ENCODE measurements around the gene PCDHB4.
A peak's percentile ranks its signal among the peaks of the same experiment; 100 is the strongest.
"Not testable (repeated sequence)": the region's sequence is repeated elsewhere in the genome, so short reads cannot be mapped to it uniquely, and the experiment has no call there.

The PCDHB4 gene

DNA sequence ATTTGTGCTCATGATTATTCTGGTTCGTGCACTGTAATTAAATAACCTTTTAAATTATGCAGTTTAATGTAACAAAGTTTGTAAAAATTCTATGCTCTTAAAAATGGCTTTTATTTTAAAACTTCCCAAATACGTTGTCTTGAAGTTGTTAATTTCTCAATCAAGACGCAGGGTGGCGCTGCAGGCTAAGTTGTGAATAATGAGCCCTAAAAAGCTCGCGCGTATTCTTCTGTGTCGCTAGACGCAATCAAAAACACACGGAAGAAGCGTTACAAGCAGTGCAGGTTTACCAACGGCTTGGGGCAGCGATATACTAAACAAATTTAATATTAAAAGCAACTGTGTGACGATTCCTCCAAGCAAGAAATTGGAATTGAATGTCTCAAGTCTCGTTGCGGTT lies at the start of gene PCDHB4:
PCDHB4 (plus strand) TSS at position 256 of the 400 bp plus-strand sequence. CDS start 181 bp downstream, outside the sequence.
- DNase-seq (ENCODE audit: low read depth), result peak; percentile 7

DNA sequence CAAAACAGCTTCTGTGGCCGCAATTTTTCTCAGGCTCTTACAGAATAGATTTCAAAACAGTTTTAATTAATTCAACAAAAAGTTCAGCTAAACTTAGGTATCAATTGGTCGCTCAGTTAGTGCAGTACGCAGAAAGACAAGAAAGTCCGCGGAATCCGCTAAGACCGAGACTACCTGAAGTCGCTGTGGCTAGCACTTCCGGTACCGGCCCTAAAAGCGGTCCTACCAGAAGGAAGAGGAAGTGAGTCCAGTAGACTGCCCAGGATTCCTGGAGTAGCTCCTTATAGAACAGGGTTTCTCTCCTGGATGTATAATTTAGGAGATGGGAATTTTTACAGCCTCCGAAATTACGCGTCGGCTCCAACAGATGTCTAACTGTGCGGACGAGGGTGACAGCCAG lies 43.8 kb upstream of the PCDHB4 start:
- DNase-seq (ENCODE audit: low read depth), result no peak

GRCh38 chr5:141082228-141082627 lies 39.4 kb upstream of the PCDHB4 start:
- no peak for DNase-seq (ENCODE audit: low read depth)

DNA sequence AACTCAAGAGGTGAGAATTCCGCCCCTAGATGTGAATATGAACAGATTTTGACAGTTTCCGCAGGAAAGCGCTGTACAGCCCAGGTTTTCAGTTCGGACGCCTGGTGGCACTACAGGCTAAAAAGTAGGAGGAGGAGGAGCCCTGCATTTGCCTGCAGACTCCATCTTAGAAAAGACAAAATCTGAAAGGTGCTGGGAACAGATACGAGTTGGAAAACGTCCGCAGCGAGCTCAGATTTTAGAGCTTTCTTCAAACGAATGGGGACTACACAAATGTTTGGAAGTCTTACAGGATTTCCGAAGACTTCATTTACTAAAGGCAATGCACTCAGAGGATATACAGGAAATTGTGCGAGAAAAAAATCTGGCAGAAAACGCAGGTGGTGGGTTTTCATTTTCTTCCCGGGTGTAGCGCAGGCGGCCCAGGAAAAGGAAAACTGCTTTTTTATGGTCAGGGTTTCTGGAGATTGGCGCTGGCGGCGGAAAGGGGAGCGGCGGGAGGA lies 37.1 kb upstream of the PCDHB4 start:
- DNase-seq (ENCODE audit: low read depth), result peak; percentile 40

- DNase-seq (ENCODE audit: low read depth), result peak; percentile 22
Observed at GRCh38 chr5:141094481-141095262, 26.9 kb upstream of the PCDHB4 start, which contains the start of gene PCDHB2. Gene PCDHB2 (plus strand): TSS chr5:141094615. CDS start chr5:141094791, 176 bp downstream.

DNA sequence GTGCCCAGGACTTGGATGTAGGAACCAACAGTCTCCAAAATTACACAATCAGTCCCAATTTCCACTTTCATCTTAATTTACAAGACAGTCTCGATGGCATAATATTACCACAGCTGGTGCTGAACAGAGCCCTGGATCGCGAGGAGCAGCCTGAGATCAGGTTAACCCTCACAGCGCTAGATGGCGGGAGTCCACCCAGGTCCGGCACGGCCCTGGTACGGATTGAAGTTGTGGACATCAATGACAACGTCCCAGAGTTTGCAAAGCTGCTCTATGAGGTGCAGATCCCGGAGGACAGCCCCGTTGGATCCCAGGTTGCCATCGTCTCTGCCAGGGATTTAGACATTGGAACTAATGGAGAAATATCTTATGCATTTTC lies 26.4 kb upstream of the PCDHB4 start:
- DNase-seq (ENCODE audit: low read depth), result no peak

DNA sequence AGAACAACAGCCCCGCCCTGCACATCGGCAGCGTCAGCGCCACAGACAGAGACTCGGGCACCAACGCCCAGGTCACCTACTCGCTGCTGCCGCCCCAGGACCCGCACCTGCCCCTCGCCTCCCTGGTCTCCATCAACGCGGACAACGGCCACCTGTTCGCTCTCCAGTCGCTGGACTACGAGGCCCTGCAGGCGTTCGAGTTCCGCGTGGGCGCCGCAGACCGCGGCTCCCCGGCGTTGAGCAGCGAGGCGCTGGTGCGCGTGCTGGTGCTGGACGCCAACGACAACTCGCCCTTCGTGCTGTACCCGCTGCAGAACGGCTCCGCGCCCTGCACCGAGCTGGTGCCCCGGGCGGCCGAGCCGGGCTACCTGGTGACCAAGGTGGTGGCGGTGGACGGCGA lies 25.4 kb upstream of the PCDHB4 start:
- DNase-seq (ENCODE audit: low read depth), result not testable (repeated sequence)

GRCh38 chr5:141096586-141096985 lies 25.0 kb upstream of the PCDHB4 start:
- DNase-seq (ENCODE audit: low read depth), result not testable (repeated sequence)

GRCh38 chr5:141100243-141100805 lies 21.3 kb upstream of the PCDHB4 start, which contains the start of gene PCDHB3:
Gene PCDHB3 (plus strand): TSS chr5:141100473. CDS start chr5:141100650, 177 bp downstream.
- DNase-seq (ENCODE audit: low read depth), result peak; percentile 23

DNA sequence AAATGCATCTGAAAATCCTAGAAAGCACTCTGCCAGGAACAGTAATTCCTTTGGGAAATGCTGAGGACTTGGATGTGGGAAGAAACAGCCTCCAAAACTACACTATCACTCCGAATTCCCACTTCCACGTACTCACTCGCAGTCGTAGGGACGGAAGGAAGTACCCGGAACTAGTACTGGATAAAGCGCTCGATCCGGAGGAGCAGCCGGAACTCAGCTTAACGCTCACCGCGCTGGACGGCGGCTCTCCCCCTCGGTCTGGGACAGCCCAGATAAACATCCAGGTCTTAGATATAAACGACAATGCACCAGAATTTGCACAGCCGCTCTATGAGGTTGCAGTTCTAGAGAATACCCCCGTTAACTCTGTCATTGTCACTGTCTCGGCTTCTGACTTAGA lies 20.6 kb upstream of the PCDHB4 start:
- DNase-seq (ENCODE audit: low read depth), result no peak

DNA sequence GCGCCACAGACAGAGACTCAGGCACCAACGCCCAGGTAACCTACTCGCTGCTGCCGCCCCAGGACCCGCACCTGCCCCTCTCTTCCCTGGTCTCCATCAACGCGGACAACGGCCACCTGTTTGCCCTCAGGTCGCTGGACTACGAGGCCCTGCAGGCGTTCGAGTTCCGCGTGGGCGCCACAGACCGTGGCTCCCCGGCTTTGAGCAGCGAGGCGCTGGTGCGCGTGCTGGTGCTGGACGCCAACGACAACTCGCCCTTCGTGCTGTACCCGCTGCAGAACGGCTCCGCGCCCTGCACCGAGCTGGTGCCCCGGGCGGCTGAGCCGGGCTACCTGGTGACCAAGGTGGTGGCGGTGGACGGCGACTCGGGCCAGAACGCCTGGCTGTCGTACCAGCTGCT lies 19.5 kb upstream of the PCDHB4 start:
- DNase-seq (ENCODE audit: low read depth), result not testable (repeated sequence)

DNA sequence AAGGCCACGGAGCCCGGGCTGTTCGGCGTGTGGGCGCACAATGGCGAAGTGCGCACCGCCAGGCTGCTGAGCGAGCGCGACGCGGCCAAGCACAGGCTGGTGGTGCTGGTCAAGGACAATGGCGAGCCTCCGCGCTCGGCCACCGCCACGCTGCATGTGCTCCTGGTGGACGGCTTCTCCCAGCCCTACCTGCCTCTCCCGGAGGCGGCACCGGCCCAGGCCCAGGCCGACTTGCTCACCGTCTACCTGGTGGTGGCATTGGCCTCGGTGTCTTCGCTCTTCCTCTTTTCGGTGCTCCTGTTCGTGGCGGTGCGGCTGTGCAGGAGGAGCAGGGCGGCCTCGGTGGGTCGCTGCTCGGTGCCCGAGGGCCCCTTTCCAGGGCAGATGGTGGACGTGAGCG lies 19.1 kb upstream of the PCDHB4 start:
- DNase-seq (ENCODE audit: low read depth), result not testable (repeated sequence)

- DNase-seq (ENCODE audit: low read depth), result no peak
Observed at GRCh38 chr5:141105350-141105749, 16.3 kb upstream of the PCDHB4 start.

GRCh38 chr5:141119250-141119649 lies 2.4 kb upstream of the PCDHB4 start:
- no peak for DNase-seq (ENCODE audit: low read depth)

GRCh38 chr5:141121985-141122384 lies 367 bp downstream of the PCDHB4 start:
- no peak for DNase-seq (ENCODE audit: low read depth)

GRCh38 chr5:141123396-141124135 lies 1.9 kb downstream of the PCDHB4 start:
- not testable (repeated sequence) for DNase-seq (ENCODE audit: low read depth)

- DNase-seq (ENCODE audit: low read depth), result no peak
Observed at GRCh38 chr5:141127305-141127704, 5.7 kb downstream of the PCDHB4 start.

DNA sequence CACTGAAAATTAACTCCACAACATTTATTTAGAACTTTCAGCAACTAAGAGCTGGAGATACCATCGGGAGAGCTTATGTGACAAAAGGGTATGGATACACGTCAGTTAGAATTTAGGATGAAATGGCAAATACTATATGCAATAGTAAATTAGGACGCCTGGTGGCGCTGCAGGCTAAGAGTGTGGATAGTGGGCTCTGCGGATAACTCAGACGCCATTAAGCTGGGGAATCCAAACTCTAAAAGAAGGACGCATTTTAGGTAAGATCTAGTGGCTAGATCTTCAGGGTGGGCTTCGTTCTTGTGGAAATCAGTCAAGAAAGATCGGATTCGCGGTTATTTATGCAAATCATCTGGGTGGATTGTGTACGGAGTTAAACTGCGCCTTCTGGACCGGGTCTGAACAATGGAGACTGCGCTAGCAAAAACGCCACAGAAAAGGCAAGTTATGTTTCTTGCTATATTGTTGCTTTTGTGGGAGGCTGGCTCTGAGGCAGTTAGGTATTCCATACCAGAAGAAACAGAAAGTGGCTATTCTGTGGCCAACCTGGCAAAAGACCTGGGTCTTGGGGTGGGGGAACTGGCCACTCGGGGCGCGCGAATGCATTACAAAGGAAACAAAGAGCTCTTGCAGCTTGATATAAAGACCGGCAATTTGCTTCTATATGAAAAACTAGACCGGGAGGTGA lies 13.6 kb downstream of the PCDHB4 start, which contains the start of gene PCDHB5:
PCDHB5 (plus strand) TSS at position 177 of the 688 bp plus-strand sequence; CDS start at position 406, 229 bp downstream.
- DNase-seq (ENCODE audit: low read depth), result peak; percentile 5

- DNase-seq (ENCODE audit: low read depth), result no peak
Observed at GRCh38 chr5:141135718-141136266, 14.2 kb downstream of the PCDHB4 start.

DNA sequence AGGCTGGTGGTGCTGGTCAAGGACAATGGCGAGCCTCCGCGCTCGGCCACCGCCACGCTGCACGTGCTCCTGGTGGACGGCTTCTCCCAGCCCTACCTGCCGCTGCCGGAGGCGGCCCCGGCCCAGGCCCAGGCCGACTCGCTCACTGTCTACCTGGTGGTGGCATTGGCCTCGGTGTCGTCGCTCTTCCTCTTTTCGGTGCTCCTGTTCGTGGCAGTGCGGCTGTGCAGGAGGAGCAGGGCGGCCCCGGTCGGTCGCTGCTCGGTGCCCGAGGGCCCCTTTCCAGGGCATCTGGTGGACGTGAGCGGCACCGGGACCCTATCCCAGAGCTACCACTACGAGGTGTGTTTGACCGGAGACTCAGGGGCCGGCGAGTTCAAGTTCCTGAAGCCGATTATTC lies 15.7 kb downstream of the PCDHB4 start:
- not testable (repeated sequence) for DNase-seq (ENCODE audit: low read depth)

- peak; percentile 5 for DNase-seq (ENCODE audit: low read depth)
Observed at GRCh38 chr5:141149812-141150211, 28.2 kb downstream of the PCDHB4 start, which contains the start of gene PCDHB6. Gene PCDHB6 (plus strand): TSS chr5:141150057. CDS start chr5:141150258, 201 bp downstream.
